GM12801 (cell line): ENCODE results near the gene ATP6V1D.

Source experiments
- CTCF ChIP-seq: IDR thresholded peaks from one replicate; pipeline ENCODE4 v1.5.1; 2011; ENCODE audit warnings: control low read depth; ENCODE audit not compliant: insufficient read length; ENCODE audit errors: extremely low read depth

ATP6V1D gene

GRCh38 chr14:67343601-67344230, 15.9 kb downstream of the ATP6V1D start:
- no peak for TF ChIP-seq CTCF

- TF ChIP-seq CTCF = no peak
Measured at GRCh38 chr14:67335781-67336180, 23.8 kb downstream of the ATP6V1D start.

- no peak for TF ChIP-seq CTCF
Measured at GRCh38 chr14:67332468-67332867, 27.1 kb downstream of the ATP6V1D start.

- TF ChIP-seq CTCF = no peak
Measured at GRCh38 chr14:67331368-67332125, 28.1 kb downstream of the ATP6V1D start.

GRCh38 chr14:67319142-67319541, 40.5 kb downstream of the ATP6V1D start:
- TF ChIP-seq CTCF = no peak

- TF ChIP-seq CTCF = no peak
Measured at GRCh38 chr14:67317822-67318221, 41.8 kb downstream of the ATP6V1D start.

- no peak for TF ChIP-seq CTCF
Measured at GRCh38 chr14:67313153-67313552, 46.5 kb downstream of the ATP6V1D start.
